Measurements from ENCODE around the gene RACGAP1. TPM values are rescaled to one million over a fixed set of nuclear protein-coding genes. Genes with fewer than 3 reads are reported as not detected.

The RACGAP1 gene
- total RNA-seq, 1 donor from 2014 or later, result 18.8 TPM

- H3K27me3 ChIP-seq (ENCODE audit: insufficient read depth, low read length), result peaks cover 26% of the 10 kb centered on the region
- no peaks in the 10 kb centered on the region for H3K36me3 Mint-ChIP-seq (ENCODE audit: low read depth, unreplicated experiment)
- H3K4me1 ChIP-seq (ENCODE audit: insufficient read depth, low read length), result peaks cover 3% of the 10 kb centered on the region
- no peak for FAIRE-seq
- peak; percentile 46 for DNase-seq (ENCODE audit: low read depth)
- peak overlapping the region; percentile 33 for H3K4me3 ChIP-seq (ENCODE audit: insufficient read depth, low read depth, low read length)
- H2AFZ ChIP-seq (ENCODE audit: low read depth, low read length), result peak overlapping the region; percentile 64
- H3K27ac ChIP-seq (ENCODE audit: low read depth, low read length), result no peak overlapping the region
- H3K79me2 ChIP-seq (ENCODE audit: insufficient read depth, low read length), result no peaks in the 10 kb centered on the region
- no peaks in the 10 kb centered on the region for H3K36me3 ChIP-seq (ENCODE audit: insufficient read depth, low read length)
- H3K4me2 ChIP-seq (ENCODE audit: low read length), result peak overlapping the region; percentile 83
- peaks cover 2% of the 10 kb centered on the region for H3K9me3 Mint-ChIP-seq (ENCODE audit: unreplicated experiment)
- peaks cover 53% of the 10 kb centered on the region for H3K27me3 Mint-ChIP-seq (ENCODE audit: low read depth, unreplicated experiment)
- no peak overlapping the region for H3K4me3 Mint-ChIP-seq (ENCODE audit: unreplicated experiment)
- H3K9ac ChIP-seq (ENCODE audit: low read length), result no peak overlapping the region
- H4K20me1 ChIP-seq (ENCODE audit: insufficient read depth, low read length), result no peaks in the 10 kb centered on the region
- no peaks in the 10 kb centered on the region for H3K9me3 ChIP-seq (ENCODE audit: insufficient read depth, low read depth, low read length)
- H3K4me1 Mint-ChIP-seq (ENCODE audit: low read depth, unreplicated experiment), result peaks cover 2% of the 10 kb centered on the region
- no peak overlapping the region for H3K27ac Mint-ChIP-seq (ENCODE audit: unreplicated experiment)
- TF ChIP-seq, protein P1, sequence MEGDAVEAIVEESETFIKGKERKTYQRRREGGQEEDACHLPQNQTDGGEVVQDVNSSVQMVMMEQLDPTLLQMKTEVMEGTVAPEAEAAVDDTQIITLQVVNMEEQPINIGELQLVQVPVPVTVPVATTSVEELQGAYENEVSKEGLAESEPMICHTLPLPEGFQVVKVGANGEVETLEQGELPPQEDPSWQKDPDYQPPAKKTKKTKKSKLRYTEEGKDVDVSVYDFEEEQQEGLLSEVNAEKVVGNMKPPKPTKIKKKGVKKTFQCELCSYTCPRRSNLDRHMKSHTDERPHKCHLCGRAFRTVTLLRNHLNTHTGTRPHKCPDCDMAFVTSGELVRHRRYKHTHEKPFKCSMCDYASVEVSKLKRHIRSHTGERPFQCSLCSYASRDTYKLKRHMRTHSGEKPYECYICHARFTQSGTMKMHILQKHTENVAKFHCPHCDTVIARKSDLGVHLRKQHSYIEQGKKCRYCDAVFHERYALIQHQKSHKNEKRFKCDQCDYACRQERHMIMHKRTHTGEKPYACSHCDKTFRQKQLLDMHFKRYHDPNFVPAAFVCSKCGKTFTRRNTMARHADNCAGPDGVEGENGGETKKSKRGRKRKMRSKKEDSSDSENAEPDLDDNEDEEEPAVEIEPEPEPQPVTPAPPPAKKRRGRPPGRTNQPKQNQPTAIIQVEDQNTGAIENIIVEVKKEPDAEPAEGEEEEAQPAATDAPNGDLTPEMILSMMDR (IDR thresholded peaks at IDR 0.05; ENCODE audit: insufficient read depth, low read depth, low read length), result no peak
- no peak for TF ChIP-seq EZH2 (IDR thresholded peaks at IDR 0.05; ENCODE audit: insufficient read depth, low read length)
These were observed 25.3 kb upstream of the RACGAP1 start for GRCh38 chr12:50050410-50051098.

DNA sequence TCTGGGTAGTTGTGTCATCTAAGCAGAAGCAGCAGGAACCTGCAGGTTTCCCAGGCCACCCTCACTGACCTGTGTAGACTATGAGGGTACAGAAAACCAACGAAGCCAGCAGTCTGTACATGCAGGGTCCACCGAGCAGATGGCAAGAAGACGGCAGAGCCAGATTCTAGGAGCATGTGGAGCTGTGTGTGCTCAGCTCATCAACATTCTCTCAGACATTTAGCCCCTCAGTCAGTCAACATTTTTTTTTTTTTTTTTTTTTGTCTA lies 24.8 kb upstream of the RACGAP1 start:
- H3K9me3 ChIP-seq (ENCODE audit: insufficient read depth, low read depth, low read length), result no peaks in the 10 kb centered on the region
- DNase-seq (ENCODE audit: low read depth) (no peak), FAIRE-seq (no peak)
- no peaks in the 10 kb centered on the region for H3K36me3 Mint-ChIP-seq (ENCODE audit: low read depth, unreplicated experiment)
- H3K4me1 ChIP-seq (ENCODE audit: insufficient read depth, low read length), result peaks cover 3% of the 10 kb centered on the region
- no peak overlapping the region for H3K4me3 Mint-ChIP-seq (ENCODE audit: unreplicated experiment)
- no peaks in the 10 kb centered on the region for H4K20me1 ChIP-seq (ENCODE audit: insufficient read depth, low read length)
- H3K4me2 ChIP-seq (ENCODE audit: low read length), result peak overlapping the region; percentile 83
- no peaks in the 10 kb centered on the region for H3K36me3 ChIP-seq (ENCODE audit: insufficient read depth, low read length)
- H3K27ac Mint-ChIP-seq (ENCODE audit: unreplicated experiment), result no peak overlapping the region
- H3K27me3 ChIP-seq (ENCODE audit: insufficient read depth, low read length), result peaks cover 26% of the 10 kb centered on the region
- no peak overlapping the region for H3K27ac ChIP-seq (ENCODE audit: low read depth, low read length)
- H3K27me3 Mint-ChIP-seq (ENCODE audit: low read depth, unreplicated experiment), result peaks cover 52% of the 10 kb centered on the region
- TF ChIP-seq, protein P1 (IDR thresholded peaks at IDR 0.05; ENCODE audit: insufficient read depth, low read depth, low read length), result no peak
- TF ChIP-seq EZH2 (IDR thresholded peaks at IDR 0.05; ENCODE audit: insufficient read depth, low read length), result no peak
- no peak overlapping the region for H3K4me3 ChIP-seq (ENCODE audit: insufficient read depth, low read depth, low read length)
- peaks cover 2% of the 10 kb centered on the region for H3K9me3 Mint-ChIP-seq (ENCODE audit: unreplicated experiment)
- H2AFZ ChIP-seq (ENCODE audit: low read depth, low read length), result peak overlapping the region; percentile 64
- H3K4me1 Mint-ChIP-seq (ENCODE audit: low read depth, unreplicated experiment), result peaks cover 2% of the 10 kb centered on the region
- no peaks in the 10 kb centered on the region for H3K79me2 ChIP-seq (ENCODE audit: insufficient read depth, low read length)
- no peak overlapping the region for H3K9ac ChIP-seq (ENCODE audit: low read length)

Measured in astrocyte (in vitro differentiated cells and primary cell).